ENCODE results near the gene COX14.

Gene COX14

DNA sequence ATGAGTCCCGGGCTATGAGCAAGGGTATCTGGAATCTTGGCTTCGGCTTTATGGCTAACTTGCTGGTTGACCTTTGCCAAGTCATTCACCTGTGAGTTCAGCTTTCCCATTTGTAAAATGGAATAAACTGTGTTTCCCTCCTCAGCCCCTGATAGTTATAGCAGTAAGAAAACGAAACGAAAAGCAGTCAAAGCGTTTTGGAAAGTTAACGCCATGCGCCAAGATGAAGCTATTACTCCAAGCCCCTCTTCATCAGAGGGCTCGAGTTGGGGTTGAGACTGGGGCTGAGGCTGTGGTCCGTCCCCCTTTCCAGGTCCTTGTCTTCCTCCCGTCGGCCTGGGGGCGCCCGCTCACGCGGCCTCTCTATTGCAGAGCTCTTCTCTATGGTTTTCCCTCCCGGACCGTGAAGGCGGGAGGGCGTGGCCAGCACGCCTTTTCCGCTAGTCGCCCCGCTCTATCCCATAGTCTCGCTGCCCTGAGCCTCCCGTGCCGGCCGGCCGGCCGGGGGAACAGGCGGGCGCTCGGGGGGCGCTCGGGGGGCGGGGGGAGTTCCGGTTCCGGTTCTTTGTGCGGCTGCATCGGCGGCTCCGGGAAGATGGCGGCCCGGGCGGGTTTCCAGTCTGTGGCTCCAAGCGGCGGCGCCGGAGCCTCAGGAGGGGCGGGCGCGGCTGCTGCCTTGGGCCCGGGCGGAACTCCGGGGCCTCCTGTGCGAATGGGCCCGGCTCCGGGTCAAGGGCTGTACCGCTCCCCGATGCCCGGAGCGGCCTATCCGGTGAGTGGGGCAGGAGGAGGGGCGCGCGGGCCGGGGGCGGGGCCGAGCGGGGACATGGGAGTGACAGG, 27.0 kb upstream of the COX14 start, which contains the start of gene SMARCD1:
Gene SMARCD1, plus strand, starts transcription at position 568 of the 840 bp plus-strand sequence. Its CDS starts 28 bp downstream, at position 596.
- Histone ChIP-seq H3K36me3 (ENCODE audit: control insufficient read depth, insufficient read depth, low read length) (peaks cover 32% of the 10 kb centered on the region), H3K4me3 (ENCODE audit: insufficient read depth, low read depth, low read length) (peak within 1 kb of the TSS; percentile 68), H3K27me3 (ENCODE audit: control insufficient read depth, insufficient read depth, low read length, poor library complexity, severe bottlenecking) (no peaks in the 10 kb centered on the region), H3K9me3 (ENCODE audit: control insufficient read depth, low read length) (no peaks in the 10 kb centered on the region), H3K4me1 (ENCODE audit: control insufficient read depth, insufficient read depth, low read length) (no peaks in the 10 kb centered on the region), H3K27ac (ENCODE audit: insufficient read depth, low read depth, low read length, poor library complexity, severe bottlenecking) (peak within 1 kb of the TSS; percentile 95)
- WGBS, 2 experiments: 1 to 2% methylated on average over 69 of the region's 69 CpGs

GRCh38 chr12:50085615-50086072, 26.4 kb upstream of the COX14 start:
- peaks cover 37% of the 10 kb centered on the region for H3K36me3 ChIP-seq (ENCODE audit: control insufficient read depth, insufficient read depth, low read length)
- H3K9me3 ChIP-seq (ENCODE audit: control insufficient read depth, low read length): no peaks in the 10 kb centered on the region
- H3K27me3 ChIP-seq (ENCODE audit: control insufficient read depth, insufficient read depth, low read length, poor library complexity, severe bottlenecking): no peaks in the 10 kb centered on the region
- WGBS, 2 experiments: 26% methylated on average over 8 of the region's 8 CpGs
- peak overlapping the region; percentile 95 for H3K27ac ChIP-seq (ENCODE audit: insufficient read depth, low read depth, low read length, poor library complexity, severe bottlenecking)
- no peaks in the 10 kb centered on the region for H3K4me1 ChIP-seq (ENCODE audit: control insufficient read depth, insufficient read depth, low read length)
- peak overlapping the region; percentile 68 for H3K4me3 ChIP-seq (ENCODE audit: insufficient read depth, low read depth, low read length)

- Histone ChIP-seq H3K27me3 (ENCODE audit: control insufficient read depth, insufficient read depth, low read length, poor library complexity, severe bottlenecking) (no peaks in the 10 kb centered on the region), H3K4me1 (ENCODE audit: control insufficient read depth, insufficient read depth, low read length) (no peaks in the 10 kb centered on the region), H3K27ac (ENCODE audit: insufficient read depth, low read depth, low read length, poor library complexity, severe bottlenecking) (no peak overlapping the region), H3K4me3 (ENCODE audit: insufficient read depth, low read depth, low read length) (peak overlapping the region; percentile 68), H3K36me3 (ENCODE audit: control insufficient read depth, insufficient read depth, low read length) (peaks cover 42% of the 10 kb centered on the region), H3K9me3 (ENCODE audit: control insufficient read depth, low read length) (no peaks in the 10 kb centered on the region)
- WGBS, 2 experiments: 89 to 90% methylated on average over 5 of the region's 5 CpGs
These were observed 25.9 kb upstream of the COX14 start for GRCh38 chr12:50086148-50086547.

DNA sequence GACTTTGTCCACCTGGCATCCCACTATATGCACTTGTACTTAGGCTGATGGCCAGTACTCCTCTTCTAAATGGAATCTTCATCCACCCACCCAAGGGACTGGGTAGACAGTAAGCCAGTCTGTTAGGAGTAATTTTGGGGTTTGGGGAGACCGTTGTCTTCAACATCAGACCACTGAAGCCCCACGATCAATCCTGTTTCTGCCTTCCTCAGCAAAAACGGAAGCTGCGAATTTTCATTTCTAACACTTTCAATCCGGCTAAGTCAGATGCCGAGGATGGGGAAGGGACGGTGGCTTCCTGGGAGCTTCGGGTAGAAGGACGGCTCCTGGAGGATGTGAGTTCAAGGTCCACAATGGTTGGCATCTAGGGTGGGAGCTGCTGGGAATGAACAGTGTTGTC, 24.9 kb upstream of the COX14 start:
- no peaks in the 10 kb centered on the region for H3K9me3 ChIP-seq (ENCODE audit: control insufficient read depth, low read length)
- H3K4me3 ChIP-seq (ENCODE audit: insufficient read depth, low read depth, low read length): no peak overlapping the region
- H3K36me3 ChIP-seq (ENCODE audit: control insufficient read depth, insufficient read depth, low read length): peaks cover 52% of the 10 kb centered on the region
- no peak overlapping the region for H3K27ac ChIP-seq (ENCODE audit: insufficient read depth, low read depth, low read length, poor library complexity, severe bottlenecking)
- WGBS, 2 experiments: 95 to 97% methylated on average over 9 of the region's 9 CpGs
- H3K27me3 ChIP-seq (ENCODE audit: control insufficient read depth, insufficient read depth, low read length, poor library complexity, severe bottlenecking): no peaks in the 10 kb centered on the region
- no peaks in the 10 kb centered on the region for H3K4me1 ChIP-seq (ENCODE audit: control insufficient read depth, insufficient read depth, low read length)

DNA sequence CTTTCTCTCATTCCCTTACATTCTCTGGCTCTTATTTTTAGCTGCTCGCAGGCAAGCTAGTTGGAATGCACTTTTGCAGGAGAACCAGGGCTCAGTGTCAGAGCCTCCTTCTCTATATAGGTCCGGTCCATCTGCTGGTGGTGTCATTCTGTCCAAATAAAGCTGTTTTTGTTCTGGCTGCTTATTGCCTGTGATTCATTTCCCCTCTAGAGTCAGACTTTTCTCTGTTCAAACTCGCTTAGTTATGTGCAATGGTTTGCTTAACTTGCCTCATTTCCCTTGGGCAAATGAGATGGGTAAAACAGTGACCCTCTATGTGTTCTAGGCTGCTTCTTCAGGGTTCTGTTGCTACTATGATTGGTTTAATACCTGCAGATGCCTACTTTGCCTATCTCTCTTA, 24.0 kb upstream of the COX14 start:
- Histone ChIP-seq H3K9me3 (ENCODE audit: control insufficient read depth, low read length) (no peaks in the 10 kb centered on the region), H3K27me3 (ENCODE audit: control insufficient read depth, insufficient read depth, low read length, poor library complexity, severe bottlenecking) (no peaks in the 10 kb centered on the region), H3K4me1 (ENCODE audit: control insufficient read depth, insufficient read depth, low read length) (no peaks in the 10 kb centered on the region), H3K4me3 (ENCODE audit: insufficient read depth, low read depth, low read length) (no peak overlapping the region), H3K36me3 (ENCODE audit: control insufficient read depth, insufficient read depth, low read length) (peaks cover 58% of the 10 kb centered on the region), H3K27ac (ENCODE audit: insufficient read depth, low read depth, low read length, poor library complexity, severe bottlenecking) (no peak overlapping the region)
- WGBS, 2 experiments: 90 to 95% methylated on average over 3 of the region's 3 CpGs

- no peaks in the 10 kb centered on the region for H3K9me3 ChIP-seq (ENCODE audit: control insufficient read depth, low read length)
- no peaks in the 10 kb centered on the region for H3K27me3 ChIP-seq (ENCODE audit: control insufficient read depth, insufficient read depth, low read length, poor library complexity, severe bottlenecking)
- no peaks in the 10 kb centered on the region for H3K4me1 ChIP-seq (ENCODE audit: control insufficient read depth, insufficient read depth, low read length)
- H3K4me3 ChIP-seq (ENCODE audit: insufficient read depth, low read depth, low read length): no peak overlapping the region
- 67 to 72% methylated on average over 3 of the region's 3 CpGs for WGBS, 2 experiments
- H3K27ac ChIP-seq (ENCODE audit: insufficient read depth, low read depth, low read length, poor library complexity, severe bottlenecking): no peak overlapping the region
- H3K36me3 ChIP-seq (ENCODE audit: control insufficient read depth, insufficient read depth, low read length): peaks cover 58% of the 10 kb centered on the region
These were observed 23.3 kb upstream of the COX14 start for GRCh38 chr12:50088577-50089335.

- Histone ChIP-seq H3K27me3 (ENCODE audit: control insufficient read depth, insufficient read depth, low read length, poor library complexity, severe bottlenecking) (no peaks in the 10 kb centered on the region), H3K4me3 (ENCODE audit: insufficient read depth, low read depth, low read length) (no peak overlapping the region), H3K36me3 (ENCODE audit: control insufficient read depth, insufficient read depth, low read length) (peaks cover 63% of the 10 kb centered on the region), H3K27ac (ENCODE audit: insufficient read depth, low read depth, low read length, poor library complexity, severe bottlenecking) (no peak overlapping the region), H3K9me3 (ENCODE audit: control insufficient read depth, low read length) (no peaks in the 10 kb centered on the region), H3K4me1 (ENCODE audit: control insufficient read depth, insufficient read depth, low read length) (no peaks in the 10 kb centered on the region)
- WGBS, 2 experiments: 97% methylated on average over 7 of the region's 7 CpGs
These were observed 22.3 kb upstream of the COX14 start for GRCh38 chr12:50089730-50090129.

GRCh38 chr12:50090391-50090790, 21.6 kb upstream of the COX14 start:
- Histone ChIP-seq H3K4me1 (ENCODE audit: control insufficient read depth, insufficient read depth, low read length) (no peaks in the 10 kb centered on the region), H3K9me3 (ENCODE audit: control insufficient read depth, low read length) (no peaks in the 10 kb centered on the region), H3K27ac (ENCODE audit: insufficient read depth, low read depth, low read length, poor library complexity, severe bottlenecking) (no peak overlapping the region), H3K27me3 (ENCODE audit: control insufficient read depth, insufficient read depth, low read length, poor library complexity, severe bottlenecking) (no peaks in the 10 kb centered on the region), H3K36me3 (ENCODE audit: control insufficient read depth, insufficient read depth, low read length) (peaks cover 69% of the 10 kb centered on the region), H3K4me3 (ENCODE audit: insufficient read depth, low read depth, low read length) (no peak overlapping the region)
- WGBS, 2 experiments: 92 to 96% methylated on average over 5 of the region's 5 CpGs

DNA sequence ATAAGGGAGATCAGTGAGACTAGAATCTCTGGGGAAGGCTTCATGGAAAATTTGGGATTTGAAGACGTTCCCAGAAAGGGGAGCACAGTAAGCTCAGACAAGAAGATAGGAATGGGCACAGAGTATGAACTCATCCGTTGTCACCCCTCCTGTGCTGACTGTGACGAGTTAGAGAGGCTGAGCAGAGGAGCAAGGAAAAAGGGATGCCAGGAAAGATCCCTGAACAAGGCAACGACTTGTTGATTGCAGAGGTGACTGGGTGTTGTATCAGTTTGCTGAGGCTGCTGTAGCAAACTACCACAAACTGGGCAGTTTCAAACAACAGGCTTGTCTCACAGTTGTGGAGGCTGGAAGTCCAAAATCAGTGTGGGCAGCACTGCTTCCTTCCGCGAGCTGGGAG, 14.1 kb upstream of the COX14 start:
- WGBS, 2 experiments: 92 to 95% methylated on average over 6 of the region's 6 CpGs
- Histone ChIP-seq H3K4me1 (ENCODE audit: control insufficient read depth, insufficient read depth, low read length) (no peaks in the 10 kb centered on the region), H3K9me3 (ENCODE audit: control insufficient read depth, low read length) (no peaks in the 10 kb centered on the region), H3K4me3 (ENCODE audit: insufficient read depth, low read depth, low read length) (no peak overlapping the region), H3K27ac (ENCODE audit: insufficient read depth, low read depth, low read length, poor library complexity, severe bottlenecking) (no peak overlapping the region), H3K27me3 (ENCODE audit: control insufficient read depth, insufficient read depth, low read length, poor library complexity, severe bottlenecking) (no peaks in the 10 kb centered on the region), H3K36me3 (ENCODE audit: control insufficient read depth, insufficient read depth, low read length) (peaks cover 59% of the 10 kb centered on the region)

GRCh38 chr12:50099302-50100008, 12.6 kb upstream of the COX14 start:
- H3K4me1 ChIP-seq (ENCODE audit: control insufficient read depth, insufficient read depth, low read length): peaks cover 6% of the 10 kb centered on the region
- no peaks in the 10 kb centered on the region for H3K9me3 ChIP-seq (ENCODE audit: control insufficient read depth, low read length)
- no peaks in the 10 kb centered on the region for H3K27me3 ChIP-seq (ENCODE audit: control insufficient read depth, insufficient read depth, low read length, poor library complexity, severe bottlenecking)
- H3K4me3 ChIP-seq (ENCODE audit: insufficient read depth, low read depth, low read length): no peak overlapping the region
- WGBS, 2 experiments: 72% methylated on average over 5 of the region's 5 CpGs
- H3K36me3 ChIP-seq (ENCODE audit: control insufficient read depth, insufficient read depth, low read length): peaks cover 57% of the 10 kb centered on the region
- no peak overlapping the region for H3K27ac ChIP-seq (ENCODE audit: insufficient read depth, low read depth, low read length, poor library complexity, severe bottlenecking)

All from ectodermal cell (in vitro differentiated cells).